ENCODE measurements around the gene UBE2Q2.

- no peak for TF ChIP-seq CTCF (IDR thresholded peaks at IDR 0.05)
- no peak for TF ChIP-seq POLR2A (IDR thresholded peaks at IDR 0.05)
These were observed 32.3 kb upstream of the UBE2Q2 start for GRCh38 chr15:75810874-75811498.
